BE2C (cell line): ENCODE results near the gene ADAMTS18.

Experiments used
- DNase-seq: peaks from one replicate; pipeline ENCODE4 v3.0.0-alpha.2; 2020
- H3K27me3 ChIP-seq: fragments of 250-450 bp; sonication (Bioruptor Pico); 2 replicates; pipeline ENCODE4 v1.5.1; 2020; ENCODE audit warnings: mild to moderate bottlenecking
- H3K36me3 ChIP-seq: fragments of 250-450 bp; sonication (Bioruptor Pico); 2 replicates; pipeline ENCODE4 v1.5.1; 2020; ENCODE audit warnings: mild to moderate bottlenecking
- H3K4me1 ChIP-seq: fragments of 250-450 bp; sonication (Bioruptor Pico); 2 replicates; pipeline ENCODE4 v1.5.1; 2020
- H3K4me3 ChIP-seq: 2 replicates; pipeline ENCODE4 v1.5.1; 2011; ENCODE audit warnings: low read depth, low read length
- H3K9me3 ChIP-seq: fragments of 250-450 bp; sonication (Bioruptor Pico); 2 replicates; pipeline ENCODE4 v1.5.1; 2020
- TF ChIP-seq, protein P1 (sequence below): IDR thresholded peaks from 2 replicates; pipeline ENCODE4 v1.5.1; 2012; ENCODE audit warnings: mild to moderate bottlenecking, low read depth, low read length

ADAMTS18 gene

DNA sequence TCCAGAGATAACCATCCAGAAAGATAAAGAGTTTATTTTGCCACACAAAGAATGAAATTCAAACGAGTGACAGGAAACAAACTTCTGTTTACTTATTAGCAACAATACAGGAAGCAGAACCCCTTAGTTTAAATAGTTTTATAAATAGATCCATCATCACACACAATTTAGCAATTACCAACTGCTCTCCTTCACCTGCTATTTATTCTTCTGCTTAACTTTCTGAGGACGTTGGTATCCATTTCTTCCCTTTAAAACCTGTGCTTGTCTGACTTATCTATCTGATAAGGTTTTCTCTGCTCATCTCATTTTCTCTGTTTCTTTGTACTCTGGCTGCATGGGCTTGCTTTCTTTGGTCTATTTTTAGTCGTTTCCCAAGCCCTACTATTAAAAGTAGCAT, 4.3 kb upstream of the ADAMTS18 start:
- TF ChIP-seq, protein P1, sequence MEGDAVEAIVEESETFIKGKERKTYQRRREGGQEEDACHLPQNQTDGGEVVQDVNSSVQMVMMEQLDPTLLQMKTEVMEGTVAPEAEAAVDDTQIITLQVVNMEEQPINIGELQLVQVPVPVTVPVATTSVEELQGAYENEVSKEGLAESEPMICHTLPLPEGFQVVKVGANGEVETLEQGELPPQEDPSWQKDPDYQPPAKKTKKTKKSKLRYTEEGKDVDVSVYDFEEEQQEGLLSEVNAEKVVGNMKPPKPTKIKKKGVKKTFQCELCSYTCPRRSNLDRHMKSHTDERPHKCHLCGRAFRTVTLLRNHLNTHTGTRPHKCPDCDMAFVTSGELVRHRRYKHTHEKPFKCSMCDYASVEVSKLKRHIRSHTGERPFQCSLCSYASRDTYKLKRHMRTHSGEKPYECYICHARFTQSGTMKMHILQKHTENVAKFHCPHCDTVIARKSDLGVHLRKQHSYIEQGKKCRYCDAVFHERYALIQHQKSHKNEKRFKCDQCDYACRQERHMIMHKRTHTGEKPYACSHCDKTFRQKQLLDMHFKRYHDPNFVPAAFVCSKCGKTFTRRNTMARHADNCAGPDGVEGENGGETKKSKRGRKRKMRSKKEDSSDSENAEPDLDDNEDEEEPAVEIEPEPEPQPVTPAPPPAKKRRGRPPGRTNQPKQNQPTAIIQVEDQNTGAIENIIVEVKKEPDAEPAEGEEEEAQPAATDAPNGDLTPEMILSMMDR: no peak
- Histone ChIP-seq H3K27me3 (peaks cover 13% of the 10 kb centered on the region), H3K4me3 (no peak overlapping the region), H3K36me3 (no peaks in the 10 kb centered on the region), H3K9me3 (no peaks in the 10 kb centered on the region), H3K4me1 (no peaks in the 10 kb centered on the region)
- DNase-seq: no peak

DNA sequence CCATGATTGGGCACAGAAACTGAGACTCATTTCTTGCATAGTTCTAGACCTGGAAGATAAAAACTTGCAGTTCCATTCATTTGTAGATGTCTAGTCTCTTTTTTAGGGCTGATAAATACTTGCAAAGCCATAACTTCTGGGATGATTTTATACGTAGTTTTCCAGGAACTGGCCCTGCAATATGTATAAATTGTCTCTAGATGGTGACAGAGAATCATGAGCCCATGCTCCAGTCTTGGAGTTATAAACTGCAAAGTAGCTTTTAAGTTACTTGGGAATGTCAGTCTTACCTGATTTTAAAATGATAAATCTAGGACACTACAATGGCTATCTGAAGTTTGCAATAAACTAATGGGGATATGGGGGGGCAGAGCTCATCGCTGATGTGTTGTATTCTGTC, 3.0 kb upstream of the ADAMTS18 start:
- H3K36me3 ChIP-seq: no peaks in the 10 kb centered on the region
- no peaks in the 10 kb centered on the region for H3K4me1 ChIP-seq
- TF ChIP-seq, protein P1: no peak
- no peak overlapping the region for H3K4me3 ChIP-seq
- H3K27me3 ChIP-seq: peaks cover 23% of the 10 kb centered on the region
- no peaks in the 10 kb centered on the region for H3K9me3 ChIP-seq
- no peak for DNase-seq

DNA sequence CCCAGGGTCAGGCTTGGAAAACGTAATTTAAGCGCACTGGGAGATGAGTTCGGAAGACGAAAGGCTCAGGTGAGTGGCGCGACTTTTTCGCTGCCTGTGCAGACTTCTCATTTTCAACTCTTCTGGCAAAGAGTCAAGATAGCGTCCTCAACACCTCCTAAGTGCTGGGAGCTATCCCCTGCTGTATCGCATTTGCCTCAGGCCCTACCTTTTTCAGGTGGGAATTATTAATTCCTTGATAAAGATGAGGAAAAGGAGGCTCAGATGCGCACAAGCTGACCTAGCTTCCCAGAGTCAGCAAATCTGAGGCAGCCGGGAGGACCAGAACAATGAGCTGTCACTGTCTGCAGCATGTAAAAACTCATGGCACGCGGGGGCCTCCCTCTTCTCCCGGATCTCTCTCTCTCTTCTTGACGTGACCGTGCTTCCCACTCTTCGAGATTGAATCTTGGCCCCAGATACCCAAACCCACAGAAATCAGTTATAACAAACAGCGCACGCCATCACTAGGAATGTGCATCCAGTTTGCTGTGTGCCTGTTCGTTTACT, 512 bp upstream of the ADAMTS18 start:
- H3K4me3 ChIP-seq: no peak overlapping the region
- TF ChIP-seq, protein P1: no peak
- H3K36me3 ChIP-seq: no peaks in the 10 kb centered on the region
- no peaks in the 10 kb centered on the region for H3K4me1 ChIP-seq
- H3K27me3 ChIP-seq: peaks cover 28% of the 10 kb centered on the region
- no peak for DNase-seq
- H3K9me3 ChIP-seq: no peaks in the 10 kb centered on the region

DNA sequence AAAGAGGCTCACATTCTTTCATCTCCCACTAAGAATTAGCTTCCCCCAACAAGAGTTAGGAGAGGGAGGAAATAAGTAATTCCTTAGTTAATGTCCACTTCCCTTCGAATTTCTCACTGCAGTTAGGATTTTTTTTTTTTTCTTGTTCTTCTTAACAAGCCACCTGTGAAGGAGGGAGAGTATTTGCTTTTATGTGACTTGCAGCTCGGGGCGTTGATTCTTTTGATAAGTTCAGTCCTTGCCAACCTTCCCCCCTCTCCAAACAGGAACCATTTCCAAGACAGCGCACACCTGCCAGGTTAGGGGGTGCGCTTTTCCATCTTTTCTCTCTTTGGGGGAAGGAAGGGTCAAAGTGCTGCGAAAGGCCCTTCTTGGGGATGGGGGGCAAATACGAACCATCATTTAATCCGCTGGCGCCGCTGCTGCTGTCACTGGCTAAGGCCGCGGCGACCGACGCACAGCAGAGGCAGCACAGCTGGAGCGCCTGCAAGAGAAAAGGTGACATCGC, 758 bp downstream of the ADAMTS18 start:
- no peaks in the 10 kb centered on the region for H3K36me3 ChIP-seq
- peaks cover 28% of the 10 kb centered on the region for H3K27me3 ChIP-seq
- DNase-seq: no peak
- H3K9me3 ChIP-seq: no peaks in the 10 kb centered on the region
- no peaks in the 10 kb centered on the region for H3K4me1 ChIP-seq
- H3K4me3 ChIP-seq: no peak overlapping the region
- TF ChIP-seq, protein P1: no peak

DNA sequence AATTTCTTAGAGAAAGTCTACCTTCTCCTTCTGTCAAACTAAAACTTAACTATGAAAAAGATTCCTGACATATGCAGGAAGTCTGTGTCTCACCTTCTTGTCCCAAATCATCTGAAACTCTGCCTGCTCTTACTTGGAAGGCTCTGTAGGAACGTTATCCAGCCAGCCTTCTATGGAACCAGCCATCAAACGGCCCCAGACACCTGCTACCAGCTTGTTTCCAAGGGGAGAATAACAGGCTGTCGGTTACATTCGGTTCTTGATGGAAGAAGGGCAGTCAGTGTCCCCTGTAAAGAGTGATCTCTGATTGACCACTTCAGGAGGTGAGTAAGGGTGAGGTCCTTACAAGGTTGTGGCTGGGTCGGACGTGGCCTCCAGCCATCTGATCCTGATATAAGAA, 1.7 kb downstream of the ADAMTS18 start:
- H3K36me3 ChIP-seq: no peaks in the 10 kb centered on the region
- TF ChIP-seq, protein P1: no peak
- no peaks in the 10 kb centered on the region for H3K9me3 ChIP-seq
- no peaks in the 10 kb centered on the region for H3K4me1 ChIP-seq
- DNase-seq: no peak
- no peak overlapping the region for H3K4me3 ChIP-seq
- H3K27me3 ChIP-seq: peaks cover 28% of the 10 kb centered on the region

DNA sequence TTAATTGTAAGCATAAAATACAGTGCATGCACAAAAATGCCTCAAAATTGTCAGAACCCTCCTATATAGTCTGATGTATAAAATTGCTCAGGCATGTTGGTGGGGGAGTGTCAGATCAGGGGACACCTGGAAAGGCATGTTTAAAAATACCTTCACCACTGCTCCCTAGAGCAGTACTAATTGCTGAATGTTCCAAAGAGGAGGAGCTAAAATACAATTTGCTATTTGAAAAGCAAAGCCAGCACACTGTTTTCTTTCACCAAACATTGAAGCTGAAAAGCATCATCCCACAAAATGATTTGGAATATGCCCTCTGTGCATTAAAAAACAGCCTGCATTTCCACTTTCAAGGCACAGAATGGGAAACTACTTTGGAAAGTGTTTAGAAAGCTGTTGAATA, 2.6 kb downstream of the ADAMTS18 start:
- Histone ChIP-seq H3K36me3 (no peaks in the 10 kb centered on the region), H3K9me3 (no peaks in the 10 kb centered on the region), H3K4me3 (no peak overlapping the region), H3K4me1 (no peaks in the 10 kb centered on the region), H3K27me3 (peaks cover 28% of the 10 kb centered on the region)
- DNase-seq: no peak
- TF ChIP-seq, protein P1: no peak
